Neural crest cell (in vitro differentiated cells): ENCODE results near the gene GIPC2. TPM values are rescaled to one million over a fixed set of nuclear protein-coding genes. Genes with fewer than 3 reads are reported as not detected.

Experiments used
- DNase-seq: peaks from one replicate; pipeline ENCODE4 v3.0.0; 2021; ENCODE audit warnings: low read depth, mixed read lengths, low spot score
- H3K27ac Mint-ChIP-seq: one replicate; pipeline ENCODE4 v1.8.0; 2021; ENCODE audit warnings: mild to moderate bottlenecking, mixed read lengths; ENCODE audit not compliant: unreplicated experiment
- H3K27me3 Mint-ChIP-seq: 2 replicates; pipeline ENCODE4 v1.8.0; 2021; ENCODE audit warnings: low read depth, mild to moderate bottlenecking, mixed read lengths
- H3K36me3 Mint-ChIP-seq: 2 replicates; pipeline ENCODE4 v1.8.0; 2021; ENCODE audit warnings: low read depth, mild to moderate bottlenecking, mixed read lengths
- H3K4me1 Mint-ChIP-seq: 2 replicates; pipeline ENCODE4 v1.8.0; 2021; ENCODE audit warnings: mixed read lengths
- H3K4me3 Mint-ChIP-seq: one replicate; pipeline ENCODE4 v1.8.0; 2021; ENCODE audit warnings: mild to moderate bottlenecking, mixed read lengths
- H3K9me3 Mint-ChIP-seq: 2 replicates; pipeline ENCODE4 v1.8.0; 2021; ENCODE audit warnings: mixed read lengths
- CTCF ChIP-seq: fragments of 200-600 bp; sonication (generic); conservative IDR thresholded peaks from 2 replicates; pipeline ENCODE4 v1.5.0; 2021; ENCODE audit warnings: antibody characterized with exemption, mild to moderate bottlenecking
- total RNA-seq: library from RNA; stranded (reverse); gene quantifications from 2 replicates; pipeline ENCODE4 v1.2.1, GENCODE V29; 2021

Gene GIPC2
- total RNA-seq, 1 donor from 2014 or later: not detected

GRCh38 chr1:78091886-78092285 is 46.1 kb downstream of the GIPC2 start:
- H3K4me1 Mint-ChIP-seq: no peaks in the 10 kb centered on the region
- no peaks in the 10 kb centered on the region for H3K36me3 Mint-ChIP-seq
- no peaks in the 10 kb centered on the region for H3K27me3 Mint-ChIP-seq
- no peak overlapping the region for H3K4me3 Mint-ChIP-seq
- no peaks in the 10 kb centered on the region for H3K9me3 Mint-ChIP-seq
- no peak for TF ChIP-seq CTCF
- DNase-seq: no peak
- no peak overlapping the region for H3K27ac Mint-ChIP-seq

- no peak overlapping the region for H3K27ac Mint-ChIP-seq
- no peaks in the 10 kb centered on the region for H3K4me1 Mint-ChIP-seq
- no peaks in the 10 kb centered on the region for H3K27me3 Mint-ChIP-seq
- DNase-seq: no peak
- H3K36me3 Mint-ChIP-seq: no peaks in the 10 kb centered on the region
- no peak for TF ChIP-seq CTCF
- H3K4me3 Mint-ChIP-seq: no peak overlapping the region
- no peaks in the 10 kb centered on the region for H3K9me3 Mint-ChIP-seq
These were observed 46.9 kb downstream of the GIPC2 start for GRCh38 chr1:78092643-78093042.

GRCh38 chr1:78093560-78093959 is 47.8 kb downstream of the GIPC2 start:
- no peak overlapping the region for H3K4me3 Mint-ChIP-seq
- H3K27me3 Mint-ChIP-seq: no peaks in the 10 kb centered on the region
- no peaks in the 10 kb centered on the region for H3K36me3 Mint-ChIP-seq
- H3K4me1 Mint-ChIP-seq: no peaks in the 10 kb centered on the region
- DNase-seq: no peak
- H3K9me3 Mint-ChIP-seq: no peaks in the 10 kb centered on the region
- H3K27ac Mint-ChIP-seq: no peak overlapping the region
- TF ChIP-seq CTCF: no peak

- TF ChIP-seq CTCF: no peak
- H3K4me3 Mint-ChIP-seq: no peak overlapping the region
These were observed 48.9 kb downstream of the GIPC2 start for GRCh38 chr1:78094639-78095038.

GRCh38 chr1:78095593-78095992 is 49.8 kb downstream of the GIPC2 start:
- Mint-ChIP-seq H3K4me1 (no peaks in the 10 kb centered on the region), H3K36me3 (no peaks in the 10 kb centered on the region), H3K4me3 (no peak overlapping the region), H3K27ac (no peak overlapping the region), H3K27me3 (no peaks in the 10 kb centered on the region), H3K9me3 (no peaks in the 10 kb centered on the region)
- DNase-seq: no peak
- no peak for TF ChIP-seq CTCF

More at GRCh38 chr1:78094639-78095038, 48.9 kb downstream of the GIPC2 start:
- H3K9me3 Mint-ChIP-seq: no peaks in the 10 kb centered on the region
- H3K4me1 Mint-ChIP-seq: no peaks in the 10 kb centered on the region
- DNase-seq: no peak
- no peak overlapping the region for H3K27ac Mint-ChIP-seq
- no peaks in the 10 kb centered on the region for H3K27me3 Mint-ChIP-seq
- H3K36me3 Mint-ChIP-seq: no peaks in the 10 kb centered on the region

- H3K27ac Mint-ChIP-seq: no peak overlapping the region
- no peaks in the 10 kb centered on the region for H3K36me3 Mint-ChIP-seq
- TF ChIP-seq CTCF: no peak
- no peaks in the 10 kb centered on the region for H3K4me1 Mint-ChIP-seq
- no peak for DNase-seq
- H3K4me3 Mint-ChIP-seq: no peak overlapping the region
- no peaks in the 10 kb centered on the region for H3K9me3 Mint-ChIP-seq
- no peaks in the 10 kb centered on the region for H3K27me3 Mint-ChIP-seq
These were observed 50.3 kb downstream of the GIPC2 start for GRCh38 chr1:78096017-78096416.
